Activated CD8-positive, alpha-beta memory T cell treated with anti-CD3 and anti-CD28 coated beads, Interleukin-2, amount 50 U/mL, for 4 hours (primary cell): ENCODE data around the gene SIAH3.
"Not testable (repeated sequence)": the region's sequence is repeated elsewhere in the genome, so short reads cannot be mapped to it uniquely, and the experiment has no call there.

Experiments used
- DNase-seq: peaks from one replicate; pipeline ENCODE4 v3.0.0-alpha.2; 2020

Gene SIAH3

DNA sequence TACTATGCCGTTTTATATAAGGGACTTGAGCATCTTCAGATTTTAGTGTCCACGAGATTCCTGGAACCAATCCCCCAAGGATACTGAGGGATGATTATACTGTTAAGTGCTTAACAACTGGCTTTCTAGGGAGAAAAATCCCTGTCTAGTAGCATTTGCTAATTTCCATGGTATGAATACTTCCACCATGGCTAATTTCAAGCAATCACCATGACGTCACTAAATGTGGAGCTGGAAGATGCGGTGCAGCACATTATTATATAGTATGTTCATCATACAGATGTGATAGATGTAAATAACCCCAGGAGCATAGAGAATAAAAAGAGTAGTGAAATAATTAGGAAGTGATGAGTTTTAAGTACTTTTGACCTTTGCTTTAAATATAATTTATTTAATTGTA is 72.7 kb downstream of the SIAH3 start:
- no peak for DNase-seq

DNA sequence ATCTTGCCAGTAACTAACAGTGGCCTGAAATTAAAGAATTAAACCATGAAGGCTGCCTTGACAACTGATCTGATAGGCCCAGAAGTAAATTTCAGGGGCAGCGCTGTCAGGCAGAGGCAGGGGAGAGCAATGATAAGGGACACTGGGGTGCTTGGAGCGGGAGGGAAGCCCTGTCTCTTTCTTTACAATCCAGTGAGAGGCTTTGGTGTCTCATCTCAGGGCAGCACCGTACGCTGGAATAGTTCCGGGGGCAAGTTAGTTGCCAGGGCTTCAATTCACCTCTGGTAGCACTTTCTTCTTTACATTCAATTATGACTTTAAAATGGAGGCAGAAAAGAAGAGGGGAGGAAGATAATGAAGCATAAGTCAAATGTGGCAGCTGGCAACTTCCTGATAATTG is 74.8 kb downstream of the SIAH3 start:
- DNase-seq = no peak

DNA sequence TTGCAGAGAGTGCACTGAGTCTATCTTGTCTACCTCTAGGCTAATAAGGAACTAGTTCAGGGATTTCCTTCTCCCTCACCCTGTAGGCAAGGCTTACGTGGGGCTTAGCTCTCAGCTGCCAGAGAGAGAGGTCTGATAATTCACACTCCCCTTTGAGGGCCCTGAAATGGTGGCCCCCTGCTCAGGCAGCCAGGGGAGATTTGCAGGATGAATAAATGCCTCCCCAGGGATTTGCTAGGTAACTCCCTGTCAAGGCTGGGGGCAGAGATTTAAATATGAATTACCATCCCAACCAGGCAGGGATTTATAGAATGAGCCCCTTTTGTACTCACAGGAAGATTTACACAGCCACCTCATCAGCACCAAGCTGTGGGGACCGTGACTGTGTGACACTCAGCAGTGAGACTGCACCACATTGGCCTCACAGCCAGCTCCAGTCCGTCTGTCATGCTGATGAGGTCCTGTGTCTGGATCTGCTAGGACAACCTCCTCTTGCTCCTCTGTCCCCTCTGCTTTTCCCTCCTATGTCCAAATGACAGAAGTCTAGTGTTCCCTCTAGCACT is 76.1 kb downstream of the SIAH3 start:
- DNase-seq = no peak

- no peak for DNase-seq
Observed at GRCh38 chr13:45773944-45774343, 77.6 kb downstream of the SIAH3 start.

GRCh38 chr13:45773236-45773635 is 78.3 kb downstream of the SIAH3 start:
- no peak for DNase-seq

DNA sequence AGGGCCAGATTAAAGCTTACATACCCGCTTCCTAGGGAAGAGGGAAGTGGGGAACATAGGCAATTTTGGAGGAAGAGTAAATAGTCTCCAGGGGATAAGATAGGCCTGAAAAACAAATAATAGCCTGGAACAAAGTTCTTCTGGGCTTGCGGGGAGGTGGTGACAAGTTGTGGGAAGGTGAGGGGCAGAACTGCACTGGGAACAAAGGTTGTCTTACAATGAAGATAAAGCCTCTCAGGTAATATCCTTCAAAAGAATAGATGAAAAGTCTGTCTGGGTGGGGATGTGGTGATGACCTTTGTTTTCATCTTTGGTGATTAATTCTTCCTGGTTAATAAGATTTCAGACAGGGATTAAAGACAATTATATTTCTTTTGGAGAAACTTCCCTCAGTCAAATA is 80.7 kb downstream of the SIAH3 start:
- DNase-seq = no peak

- no peak for DNase-seq
Observed at GRCh38 chr13:45768656-45769479, 82.7 kb downstream of the SIAH3 start.

DNA sequence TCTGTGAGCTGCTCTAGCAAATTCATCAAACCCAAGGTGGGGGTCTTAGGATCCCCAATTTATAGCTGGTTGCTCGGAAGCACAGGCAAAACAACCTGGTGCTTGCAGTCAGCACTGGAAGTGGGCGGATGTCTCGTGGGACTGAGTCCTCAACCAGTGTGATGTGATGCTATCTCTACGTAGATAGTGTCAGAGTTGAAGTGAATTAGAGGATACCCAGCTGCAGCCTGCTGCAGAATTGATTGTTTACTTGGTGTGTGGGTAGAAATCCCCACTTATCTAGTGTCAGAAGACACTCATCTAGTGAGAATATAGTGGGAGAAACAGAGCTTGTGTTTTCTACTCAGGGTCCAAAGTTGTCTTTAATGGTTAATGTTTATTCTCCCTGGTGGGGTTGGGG is 86.1 kb downstream of the SIAH3 start:
- no peak for DNase-seq

- no peak for DNase-seq
Observed at GRCh38 chr13:45763419-45763818, 88.1 kb downstream of the SIAH3 start.

DNA sequence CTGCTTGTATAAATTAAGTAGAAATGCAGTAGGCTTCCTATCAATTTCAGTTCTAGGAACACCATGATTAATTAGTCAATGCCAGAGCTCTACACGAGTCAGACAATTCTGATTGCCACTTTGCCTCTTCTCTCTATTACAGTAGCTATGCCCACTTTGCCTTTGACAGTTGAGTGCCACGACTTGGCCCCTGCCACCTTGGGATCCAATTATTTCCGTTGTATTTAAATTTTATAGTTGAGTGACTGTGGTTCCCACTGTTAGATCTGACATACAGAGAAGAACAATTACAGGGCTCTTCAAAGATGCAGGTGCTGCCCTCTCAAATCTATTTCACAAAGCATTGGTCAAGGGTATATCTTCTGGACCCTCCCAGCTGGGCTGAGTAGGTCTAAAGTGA is 94.0 kb downstream of the SIAH3 start:
- not testable (repeated sequence) for DNase-seq

DNA sequence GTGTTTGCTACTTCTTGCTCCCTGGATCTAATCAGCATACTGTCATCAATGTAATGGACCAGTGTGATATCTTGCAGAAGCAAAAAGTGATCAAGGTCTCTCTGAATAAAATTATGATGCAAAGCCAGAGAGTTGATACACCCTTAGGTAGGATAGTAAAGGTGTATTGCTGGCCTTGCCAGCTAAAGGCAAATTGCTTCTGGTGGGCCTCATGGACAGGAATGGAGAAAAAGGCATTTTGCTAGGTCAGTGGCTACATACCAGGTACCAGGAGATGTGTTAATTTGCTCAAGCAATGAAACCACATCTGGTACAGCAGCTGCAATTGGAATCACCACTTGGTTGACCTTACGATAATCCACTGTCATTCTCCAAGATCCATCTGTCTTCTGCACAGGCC is 95.1 kb downstream of the SIAH3 start:
- not testable (repeated sequence) for DNase-seq

DNA sequence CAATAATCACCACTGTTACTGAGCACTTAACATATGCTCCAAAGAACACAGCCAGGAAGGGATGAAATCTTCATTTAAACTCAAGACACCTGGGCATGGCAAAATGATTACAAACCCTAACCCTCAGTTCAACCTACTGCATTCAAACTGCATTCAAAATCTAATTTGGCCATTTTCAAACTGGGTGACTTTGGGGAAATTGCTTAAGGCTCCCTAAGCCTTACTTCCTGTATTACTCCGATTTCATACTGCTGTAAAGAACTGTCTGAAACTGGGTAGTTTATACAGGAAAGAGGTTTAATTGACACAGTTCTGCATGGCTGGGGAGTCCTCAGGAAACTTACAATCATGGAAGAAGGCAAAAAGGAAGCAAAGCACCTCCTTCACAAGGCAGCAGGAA is 99.0 kb downstream of the SIAH3 start:
- no peak for DNase-seq

DNA sequence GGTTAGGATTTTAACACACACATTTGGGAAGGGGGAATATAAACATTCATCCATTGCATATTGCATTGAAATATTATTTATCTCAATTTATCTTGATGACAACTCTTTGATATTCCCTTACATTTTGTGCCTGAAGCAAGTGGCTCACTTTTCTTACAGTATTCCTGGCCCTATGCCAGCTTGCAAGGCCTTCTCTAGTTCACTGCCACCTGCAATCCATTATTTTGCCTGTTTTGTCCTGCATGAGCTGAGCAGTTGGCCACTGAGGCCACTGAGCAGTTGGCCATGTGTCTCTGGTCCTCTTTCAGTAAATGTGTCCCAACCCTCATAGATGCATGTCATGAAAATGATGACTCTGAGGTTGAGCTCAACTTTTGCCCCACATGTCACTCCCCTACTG is 99.7 kb downstream of the SIAH3 start:
- no peak for DNase-seq

DNA sequence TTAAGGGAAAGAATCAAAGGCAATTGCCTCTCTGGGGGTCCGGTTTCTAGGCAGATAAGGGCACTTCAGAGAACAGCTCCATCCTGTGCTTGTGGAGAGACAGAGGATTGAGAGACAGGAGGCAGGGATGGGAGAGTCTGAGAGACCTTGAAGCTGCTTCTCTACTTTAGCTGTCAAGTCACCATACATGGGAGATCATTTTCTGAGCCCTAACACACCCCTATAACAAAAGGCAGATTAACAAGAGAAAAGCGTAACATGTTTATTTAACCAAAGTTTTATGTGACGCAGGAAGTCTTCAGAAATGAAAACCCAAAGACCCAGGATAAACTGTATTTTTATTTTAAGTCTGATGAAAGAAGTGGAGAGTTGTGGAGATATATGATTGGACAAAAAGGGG is 101.0 kb downstream of the SIAH3 start:
- DNase-seq = no peak

DNA sequence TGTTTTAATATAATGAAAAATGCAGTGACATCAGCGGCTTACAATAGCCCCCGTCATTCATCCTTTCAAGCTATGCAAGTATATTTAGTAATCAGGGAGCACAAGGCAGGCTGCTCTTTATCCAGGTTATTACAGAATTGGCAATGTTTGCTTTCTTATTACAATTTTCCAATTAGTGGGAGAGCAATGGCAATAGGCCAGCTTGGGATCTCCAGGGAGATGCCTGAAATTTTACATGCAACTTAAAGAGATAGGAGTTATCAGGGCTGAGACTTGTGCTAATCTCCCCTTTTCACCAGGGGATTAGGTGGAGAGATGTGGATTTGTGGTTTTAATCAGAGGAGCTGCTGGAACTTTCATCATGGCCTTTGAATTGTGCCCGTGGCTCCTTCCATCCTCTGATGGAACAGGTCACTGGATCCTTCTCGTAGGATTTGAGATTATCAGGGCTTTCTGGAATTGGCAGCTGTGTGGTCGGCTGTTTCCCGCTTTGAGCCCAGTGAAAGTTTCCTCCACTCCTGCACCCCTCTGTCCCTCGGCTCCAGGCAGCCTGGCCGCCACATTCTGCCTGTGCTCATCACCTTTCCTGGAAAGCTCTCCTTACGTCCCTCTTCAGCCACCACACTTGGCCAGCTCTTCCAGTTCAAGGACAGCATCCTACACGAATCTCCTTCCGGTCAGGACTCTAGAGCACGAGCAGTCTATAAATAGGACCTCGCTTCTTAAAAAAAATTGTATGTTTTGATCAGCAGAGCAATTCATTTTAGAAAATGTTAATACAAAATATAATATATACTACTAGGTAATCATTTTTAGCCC is 102.4 kb downstream of the SIAH3 start:
- DNase-seq = no peak

DNA sequence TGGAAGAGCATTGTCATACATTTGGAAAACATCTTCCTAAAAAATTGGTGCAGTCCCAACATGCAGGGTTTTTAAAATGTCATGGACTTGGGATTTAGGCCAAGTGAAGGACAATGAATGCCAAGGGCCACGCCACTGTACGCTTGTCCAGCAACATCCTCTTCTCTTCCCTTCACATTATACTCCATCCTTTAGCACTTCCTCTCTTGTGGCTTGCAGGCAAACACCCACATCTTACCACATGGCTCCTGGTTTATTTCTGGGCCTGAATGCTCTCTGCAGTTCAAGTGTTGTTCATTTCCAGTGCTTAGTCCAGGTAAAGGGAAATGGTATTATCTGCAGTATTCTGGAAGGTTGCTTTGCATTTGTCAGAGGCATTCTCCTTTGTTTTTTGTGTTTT is 104.5 kb downstream of the SIAH3 start:
- no peak for DNase-seq

DNA sequence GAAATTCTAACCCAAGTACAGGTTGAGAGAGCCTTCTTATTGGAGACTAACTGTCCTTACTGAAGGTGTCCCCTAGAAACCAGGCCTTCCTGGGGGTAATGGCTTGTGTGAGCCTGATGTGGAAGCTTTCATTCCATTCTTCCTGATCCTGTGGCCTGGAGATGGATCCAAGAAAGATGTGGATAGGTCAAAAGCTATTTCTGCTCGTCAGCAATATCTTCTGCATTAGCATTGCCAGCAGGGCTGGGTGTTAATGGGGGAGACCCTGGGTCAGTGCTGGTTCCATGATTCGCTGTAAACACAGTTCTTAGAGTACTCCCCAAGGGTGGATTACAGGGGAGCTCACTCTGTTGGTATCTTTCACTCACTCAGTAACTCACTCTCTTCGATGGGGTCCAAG is 106.6 kb downstream of the SIAH3 start:
- no peak for DNase-seq

DNA sequence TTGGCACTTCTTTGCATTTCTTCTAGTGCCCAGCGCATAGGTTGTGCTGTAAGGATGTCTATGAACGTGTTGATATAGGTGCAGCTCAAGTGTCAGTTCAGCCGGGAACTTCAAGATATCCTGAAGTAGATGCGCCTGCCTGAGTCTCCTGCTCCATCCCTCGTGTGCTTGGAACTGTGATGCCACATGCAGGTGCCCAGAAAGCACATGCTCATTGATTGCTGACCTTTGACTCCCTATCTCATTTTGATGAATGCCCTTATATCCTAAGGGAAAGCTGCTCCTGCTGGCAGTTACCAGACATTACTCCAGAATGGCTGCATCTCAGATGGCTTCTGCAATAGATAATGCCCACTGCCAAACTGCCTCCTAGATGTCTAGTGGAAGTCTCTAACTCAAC is 108.6 kb downstream of the SIAH3 start:
- DNase-seq = no peak

GRCh38 chr13:45737571-45738017 is 114.0 kb downstream of the SIAH3 start:
- no peak for DNase-seq

DNA sequence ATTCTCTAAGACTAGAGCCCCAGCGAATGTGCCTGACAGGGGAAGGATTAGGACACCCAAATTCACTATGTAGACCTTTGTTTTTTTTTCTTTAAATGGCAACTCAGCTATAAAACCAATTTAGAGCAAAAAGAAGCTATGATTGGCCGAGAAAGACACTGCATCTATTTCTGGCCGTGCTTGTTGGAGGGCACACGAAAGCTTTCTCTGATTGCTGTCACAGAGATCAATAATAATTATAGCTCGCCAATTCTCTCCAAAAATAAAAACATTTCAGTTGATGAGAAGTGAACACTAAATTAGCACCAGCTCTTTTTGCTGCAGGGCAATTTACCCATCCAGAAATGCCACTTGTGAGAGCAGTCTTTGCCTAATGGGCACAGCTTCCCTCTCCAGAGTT is 118.2 kb downstream of the SIAH3 start:
- no peak for DNase-seq

DNA sequence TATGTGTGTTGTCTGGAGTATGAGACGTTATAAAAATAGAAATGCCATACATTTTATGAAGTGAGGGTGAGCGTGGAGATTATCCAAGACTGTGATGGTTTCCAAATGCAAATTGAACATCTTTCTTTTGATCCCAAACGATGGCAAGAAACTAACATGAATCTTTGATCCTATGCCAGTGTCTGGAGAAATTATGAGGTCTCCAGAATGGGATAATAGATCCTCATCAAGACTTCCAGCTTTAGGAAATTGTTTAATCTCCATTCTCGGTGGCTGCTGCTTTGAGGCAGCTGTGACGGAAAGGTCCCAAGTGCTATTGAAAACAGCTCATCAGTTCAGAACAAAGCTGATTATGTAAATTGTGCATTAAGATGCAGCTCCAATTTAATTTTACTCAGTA is 118.6 kb downstream of the SIAH3 start:
- no peak for DNase-seq

GRCh38 chr13:45731455-45731854 is 120.1 kb downstream of the SIAH3 start:
- DNase-seq = no peak

DNA sequence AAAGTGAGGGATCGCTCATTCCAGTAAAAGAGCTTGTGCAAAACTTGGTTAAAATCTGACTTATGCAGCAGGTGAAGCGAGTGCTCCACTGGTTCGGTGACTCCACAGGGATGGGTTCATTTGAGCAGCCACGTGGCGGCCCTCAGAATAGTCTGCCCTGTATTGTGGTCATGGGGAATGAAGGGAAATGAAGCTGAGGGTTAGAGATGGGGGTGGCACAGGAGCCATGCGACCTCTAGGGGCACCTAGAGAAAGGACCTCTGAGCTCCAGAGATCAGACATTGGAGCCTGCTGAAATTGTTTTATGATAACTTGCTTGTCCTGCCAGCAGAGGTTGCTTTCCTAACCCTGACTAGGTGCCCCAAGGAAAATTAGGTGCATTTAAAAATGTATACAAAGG is 122.8 kb downstream of the SIAH3 start:
- no peak for DNase-seq
